Measurements from ENCODE around the gene LKAAEAR1.
A peak's percentile ranks its signal among the peaks of the same experiment; 100 is the strongest.

The LKAAEAR1 gene

GRCh38 chr20:64103871-64104666, 19.9 kb upstream of the LKAAEAR1 start:
- Histone ChIP-seq H3K4me1 (ENCODE audit: control insufficient read depth, insufficient read depth, low read length, poor library complexity, severe bottlenecking) (peaks cover 8% of the 10 kb centered on the region), H3K27ac (ENCODE audit: insufficient read depth, low read length, poor library complexity, severe bottlenecking) (no peak overlapping the region), H3K36me3 (ENCODE audit: control insufficient read depth, insufficient read depth, low read length) (no peaks in the 10 kb centered on the region), H3K9me3 (ENCODE audit: control insufficient read depth, low read length) (no peaks in the 10 kb centered on the region), H3K4me3 (ENCODE audit: insufficient read depth, low read depth, low read length, poor library complexity, severe bottlenecking) (no peak overlapping the region), H3K27me3 (replicated peaks; ENCODE audit: control insufficient read depth, insufficient read depth, low read length, poor library complexity, severe bottlenecking) (peaks cover 13% of the 10 kb centered on the region)
- DNase-seq: no peak

- peaks cover 13% of the 10 kb centered on the region for H3K27me3 ChIP-seq (replicated peaks; ENCODE audit: control insufficient read depth, insufficient read depth, low read length, poor library complexity, severe bottlenecking)
- no peaks in the 10 kb centered on the region for H3K9me3 ChIP-seq (ENCODE audit: control insufficient read depth, low read length)
- no peak overlapping the region for H3K27ac ChIP-seq (ENCODE audit: insufficient read depth, low read length, poor library complexity, severe bottlenecking)
- H3K36me3 ChIP-seq (ENCODE audit: control insufficient read depth, insufficient read depth, low read length): no peaks in the 10 kb centered on the region
- DNase-seq: no peak
- H3K4me1 ChIP-seq (ENCODE audit: control insufficient read depth, insufficient read depth, low read length, poor library complexity, severe bottlenecking): peaks cover 8% of the 10 kb centered on the region
- no peak overlapping the region for H3K4me3 ChIP-seq (ENCODE audit: insufficient read depth, low read depth, low read length, poor library complexity, severe bottlenecking)
These were observed 18.6 kb upstream of the LKAAEAR1 start for GRCh38 chr20:64102647-64103354.

- H3K4me1 ChIP-seq (ENCODE audit: control insufficient read depth, insufficient read depth, low read length, poor library complexity, severe bottlenecking): peaks cover 8% of the 10 kb centered on the region
- peaks cover 13% of the 10 kb centered on the region for H3K27me3 ChIP-seq (replicated peaks; ENCODE audit: control insufficient read depth, insufficient read depth, low read length, poor library complexity, severe bottlenecking)
- no peaks in the 10 kb centered on the region for H3K9me3 ChIP-seq (ENCODE audit: control insufficient read depth, low read length)
- no peak overlapping the region for H3K27ac ChIP-seq (ENCODE audit: insufficient read depth, low read length, poor library complexity, severe bottlenecking)
- H3K36me3 ChIP-seq (ENCODE audit: control insufficient read depth, insufficient read depth, low read length): no peaks in the 10 kb centered on the region
- peak; percentile 29 to 47 (median 32) for DNase-seq
- H3K4me3 ChIP-seq (ENCODE audit: insufficient read depth, low read depth, low read length, poor library complexity, severe bottlenecking): peak overlapping the region; percentile 42
These were observed 17.8 kb upstream of the LKAAEAR1 start for GRCh38 chr20:64101731-64102621.

GRCh38 chr20:64100946-64101688, 16.9 kb upstream of the LKAAEAR1 start:
- Histone ChIP-seq H3K36me3 (ENCODE audit: control insufficient read depth, insufficient read depth, low read length) (no peaks in the 10 kb centered on the region), H3K27me3 (replicated peaks; ENCODE audit: control insufficient read depth, insufficient read depth, low read length, poor library complexity, severe bottlenecking) (peaks cover 13% of the 10 kb centered on the region), H3K27ac (ENCODE audit: insufficient read depth, low read length, poor library complexity, severe bottlenecking) (no peak overlapping the region), H3K4me3 (ENCODE audit: insufficient read depth, low read depth, low read length, poor library complexity, severe bottlenecking) (no peak overlapping the region), H3K9me3 (ENCODE audit: control insufficient read depth, low read length) (no peaks in the 10 kb centered on the region), H3K4me1 (ENCODE audit: control insufficient read depth, insufficient read depth, low read length, poor library complexity, severe bottlenecking) (peaks cover 8% of the 10 kb centered on the region)
- DNase-seq: no peak

GRCh38 chr20:64100566-64100888, 16.3 kb upstream of the LKAAEAR1 start:
- peaks cover 13% of the 10 kb centered on the region for H3K27me3 ChIP-seq (replicated peaks; ENCODE audit: control insufficient read depth, insufficient read depth, low read length, poor library complexity, severe bottlenecking)
- H3K4me3 ChIP-seq (ENCODE audit: insufficient read depth, low read depth, low read length, poor library complexity, severe bottlenecking): no peak overlapping the region
- no peaks in the 10 kb centered on the region for H3K9me3 ChIP-seq (ENCODE audit: control insufficient read depth, low read length)
- H3K4me1 ChIP-seq (ENCODE audit: control insufficient read depth, insufficient read depth, low read length, poor library complexity, severe bottlenecking): peaks cover 8% of the 10 kb centered on the region
- H3K36me3 ChIP-seq (ENCODE audit: control insufficient read depth, insufficient read depth, low read length): no peaks in the 10 kb centered on the region
- no peak overlapping the region for H3K27ac ChIP-seq (ENCODE audit: insufficient read depth, low read length, poor library complexity, severe bottlenecking)
- no peak for DNase-seq

GRCh38 chr20:64099880-64100565, 15.8 kb upstream of the LKAAEAR1 start:
- no peak overlapping the region for H3K27ac ChIP-seq (ENCODE audit: insufficient read depth, low read length, poor library complexity, severe bottlenecking)
- peaks cover 13% of the 10 kb centered on the region for H3K27me3 ChIP-seq (replicated peaks; ENCODE audit: control insufficient read depth, insufficient read depth, low read length, poor library complexity, severe bottlenecking)
- peaks cover 8% of the 10 kb centered on the region for H3K4me1 ChIP-seq (ENCODE audit: control insufficient read depth, insufficient read depth, low read length, poor library complexity, severe bottlenecking)
- no peak overlapping the region for H3K4me3 ChIP-seq (ENCODE audit: insufficient read depth, low read depth, low read length, poor library complexity, severe bottlenecking)
- no peaks in the 10 kb centered on the region for H3K9me3 ChIP-seq (ENCODE audit: control insufficient read depth, low read length)
- H3K36me3 ChIP-seq (ENCODE audit: control insufficient read depth, insufficient read depth, low read length): no peaks in the 10 kb centered on the region
- DNase-seq: peak in 1 of 3 donors; percentile 34

GRCh38 chr20:64099086-64099786, 15.0 kb upstream of the LKAAEAR1 start:
- peaks cover 13% of the 10 kb centered on the region for H3K27me3 ChIP-seq (replicated peaks; ENCODE audit: control insufficient read depth, insufficient read depth, low read length, poor library complexity, severe bottlenecking)
- peaks cover 8% of the 10 kb centered on the region for H3K4me1 ChIP-seq (ENCODE audit: control insufficient read depth, insufficient read depth, low read length, poor library complexity, severe bottlenecking)
- no peak overlapping the region for H3K4me3 ChIP-seq (ENCODE audit: insufficient read depth, low read depth, low read length, poor library complexity, severe bottlenecking)
- no peaks in the 10 kb centered on the region for H3K36me3 ChIP-seq (ENCODE audit: control insufficient read depth, insufficient read depth, low read length)
- no peaks in the 10 kb centered on the region for H3K9me3 ChIP-seq (ENCODE audit: control insufficient read depth, low read length)
- no peak for DNase-seq
- H3K27ac ChIP-seq (ENCODE audit: insufficient read depth, low read length, poor library complexity, severe bottlenecking): no peak overlapping the region

GRCh38 chr20:64098471-64099013, 14.3 kb upstream of the LKAAEAR1 start:
- H3K27me3 ChIP-seq (replicated peaks; ENCODE audit: control insufficient read depth, insufficient read depth, low read length, poor library complexity, severe bottlenecking): peaks cover 13% of the 10 kb centered on the region
- DNase-seq: no peak

More at GRCh38 chr20:64098471-64099013, 14.3 kb upstream of the LKAAEAR1 start:
- Histone ChIP-seq H3K4me1 (ENCODE audit: control insufficient read depth, insufficient read depth, low read length, poor library complexity, severe bottlenecking) (peaks cover 8% of the 10 kb centered on the region), H3K9me3 (ENCODE audit: control insufficient read depth, low read length) (no peaks in the 10 kb centered on the region), H3K4me3 (ENCODE audit: insufficient read depth, low read depth, low read length, poor library complexity, severe bottlenecking) (no peak overlapping the region), H3K36me3 (ENCODE audit: control insufficient read depth, insufficient read depth, low read length) (no peaks in the 10 kb centered on the region), H3K27ac (ENCODE audit: insufficient read depth, low read length, poor library complexity, severe bottlenecking) (no peak overlapping the region)

Data from effector memory CD4-positive, alpha-beta T cell (primary cell).